Measurements from ENCODE around the gene SNRPA1.

The SNRPA1 gene

DNA sequence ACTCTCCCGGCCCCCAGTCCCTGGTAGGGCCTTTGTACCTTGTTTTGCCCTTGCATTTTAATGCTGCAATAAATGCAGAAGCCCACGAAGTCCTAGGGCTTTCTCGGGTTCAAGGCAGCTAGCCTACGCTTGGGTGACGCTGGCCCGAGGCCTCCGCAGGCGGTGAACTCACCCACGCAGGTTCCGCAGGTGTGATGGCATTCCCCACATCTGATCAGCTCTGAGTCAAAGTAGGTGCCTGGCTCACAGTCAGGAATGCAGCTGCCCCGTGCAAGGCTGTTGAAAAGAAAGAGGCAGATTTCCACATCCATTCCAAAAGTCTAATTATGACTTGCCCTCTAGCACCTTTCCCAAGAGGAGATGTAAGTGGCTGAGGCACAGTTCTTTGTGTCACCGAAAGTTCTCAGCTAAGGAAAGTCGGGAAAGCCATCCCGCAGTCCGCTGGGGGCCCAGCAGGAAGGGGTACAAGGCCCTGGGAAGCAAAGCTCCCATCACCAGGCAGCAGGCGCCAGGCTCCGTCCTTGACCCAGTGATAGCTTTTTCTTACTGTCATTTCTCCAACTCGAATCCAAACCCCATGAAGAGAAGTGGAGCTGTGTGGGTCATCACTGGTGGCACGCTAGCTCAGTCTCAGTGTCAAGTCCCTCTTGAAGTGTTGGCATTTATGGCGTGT lies 23.2 kb upstream of the SNRPA1 start:
- DNase-seq = no peak

DNA sequence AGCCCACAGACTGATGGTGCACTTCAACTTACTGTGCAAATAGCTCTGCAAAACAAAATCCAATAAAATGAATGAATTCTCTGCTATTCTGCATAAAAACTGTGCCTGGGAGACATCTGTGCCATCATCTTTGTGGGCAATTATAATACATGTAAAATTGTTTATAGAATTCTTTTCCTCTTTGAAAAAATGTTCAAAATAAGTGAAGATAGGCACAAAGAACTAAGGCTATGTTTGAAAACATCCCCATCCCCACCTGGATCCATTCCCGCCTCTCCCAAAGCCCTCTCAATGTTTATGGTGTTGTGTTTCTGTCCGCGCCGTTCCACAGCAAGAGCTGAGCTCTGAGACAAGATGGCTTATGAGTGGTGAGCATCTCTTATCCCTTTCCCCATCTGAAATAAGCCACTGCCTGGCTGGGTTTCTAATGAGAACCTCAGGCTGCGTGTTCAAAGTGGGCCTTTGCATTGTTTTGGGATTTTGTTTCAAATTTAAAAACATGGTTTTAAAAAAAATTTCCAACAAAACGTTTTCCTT lies 22.4 kb upstream of the SNRPA1 start:
- DNase-seq = no peak

DNA sequence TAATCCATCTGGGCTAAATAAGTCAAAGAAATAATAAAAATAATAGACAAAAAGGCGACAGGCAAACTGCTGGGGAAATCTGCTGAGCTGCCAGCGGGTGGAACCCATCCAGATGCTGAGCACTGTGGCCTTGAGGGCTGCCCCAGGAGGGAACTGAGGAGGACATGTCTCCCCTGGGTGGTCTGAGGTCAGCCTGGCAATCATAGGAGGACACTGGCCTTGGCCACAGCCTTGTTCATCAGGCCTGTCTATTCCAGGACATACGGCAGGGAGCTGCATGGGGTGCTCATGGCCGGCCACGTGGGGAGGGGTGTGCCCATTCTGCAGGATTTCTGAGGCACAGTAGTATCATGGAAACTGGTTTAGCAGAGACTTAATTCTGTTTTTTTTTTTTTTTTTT lies 21.5 kb upstream of the SNRPA1 start:
- DNase-seq = no peak

DNA sequence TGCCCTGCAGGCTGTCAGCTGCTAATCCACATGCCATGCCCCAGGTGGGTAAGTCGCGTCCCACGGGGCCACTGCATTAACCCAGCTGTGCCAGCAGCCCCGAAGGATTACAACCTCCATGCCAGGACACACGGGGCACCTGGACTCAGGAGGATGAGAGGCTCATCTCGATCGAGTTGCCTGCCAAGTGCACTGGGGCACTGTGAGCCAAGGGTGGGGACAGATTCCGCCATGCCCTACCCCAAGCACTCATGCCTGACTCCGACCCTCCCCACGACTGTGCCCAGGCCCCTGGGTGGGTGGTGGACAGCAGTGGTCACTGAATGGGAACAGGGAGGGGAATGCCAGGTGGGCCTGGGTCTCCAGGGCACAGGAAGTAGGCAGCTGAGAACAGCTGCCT lies 20.7 kb upstream of the SNRPA1 start:
- no peak for DNase-seq

DNA sequence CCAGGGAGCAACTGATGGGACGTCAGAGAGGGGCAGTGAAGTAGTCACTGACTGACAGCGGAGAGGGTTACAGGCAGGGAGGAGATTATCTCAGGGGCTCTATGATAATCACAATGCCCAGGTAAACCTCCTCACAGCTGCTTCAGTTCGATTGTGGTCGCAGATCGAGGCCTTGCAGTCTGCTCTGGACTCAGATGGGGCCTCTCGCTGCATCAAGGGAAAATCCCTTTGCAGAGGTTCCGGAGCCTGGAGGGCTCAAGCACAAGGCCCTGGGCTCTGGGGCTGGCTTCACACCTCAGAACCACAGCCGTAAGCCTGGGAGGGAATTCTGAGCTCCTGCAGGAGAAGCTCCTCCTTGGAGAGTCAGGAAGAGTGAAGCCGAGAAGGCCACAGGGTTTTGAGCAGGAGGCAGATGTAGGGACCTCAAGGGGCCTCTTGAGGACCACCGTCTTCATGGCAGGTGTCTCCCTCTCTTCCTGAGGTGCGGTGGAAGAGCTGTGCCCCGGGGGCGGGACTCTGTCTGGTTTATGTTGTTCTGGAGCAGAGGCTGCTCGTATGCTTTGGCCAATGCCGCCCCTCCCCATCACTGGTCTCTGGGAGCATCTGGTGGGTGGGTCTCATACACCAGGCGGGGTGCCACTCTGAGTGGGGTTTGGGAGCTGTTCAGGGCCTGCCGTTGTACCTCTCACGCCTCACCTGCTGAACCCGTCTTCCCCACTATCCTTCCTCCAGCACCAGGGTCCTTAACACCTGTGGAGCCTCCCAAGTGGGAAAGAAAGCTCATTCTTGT lies 19.5 kb upstream of the SNRPA1 start:
- DNase-seq = no peak

DNA sequence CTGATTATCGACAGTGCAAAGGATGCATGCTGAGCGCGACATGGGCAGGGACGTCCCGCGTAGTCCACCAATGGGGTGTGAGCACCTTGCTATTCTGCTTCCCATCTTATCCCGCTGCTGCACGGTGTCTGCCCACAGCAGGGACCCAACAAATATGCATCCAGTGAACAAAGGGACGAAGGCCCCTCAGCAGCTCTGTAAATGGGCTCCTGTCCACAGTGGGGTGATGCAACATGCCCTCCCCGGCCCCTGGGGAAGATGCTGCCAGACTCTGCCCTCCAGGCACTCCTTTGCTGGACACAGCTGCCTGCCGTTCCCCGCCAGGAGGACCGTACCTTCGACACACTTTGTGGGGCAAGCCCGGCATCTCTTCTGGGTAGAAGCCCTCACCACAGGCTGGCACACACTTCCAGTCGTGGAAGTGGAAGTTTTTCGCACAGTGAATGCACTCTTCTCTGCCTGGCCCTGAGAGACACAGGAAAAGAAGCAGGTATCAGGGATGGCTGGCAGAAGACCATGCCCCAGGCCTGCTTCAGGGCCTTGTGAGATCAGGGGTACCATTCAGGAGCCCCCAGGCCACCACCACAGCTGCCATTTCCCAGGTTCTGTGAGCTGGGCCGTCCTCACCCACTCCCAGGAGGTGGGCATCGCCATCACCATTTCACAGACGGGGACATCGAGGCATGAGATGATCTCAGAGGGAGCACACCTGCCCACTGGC lies 18.2 kb upstream of the SNRPA1 start:
- DNase-seq = no peak

DNA sequence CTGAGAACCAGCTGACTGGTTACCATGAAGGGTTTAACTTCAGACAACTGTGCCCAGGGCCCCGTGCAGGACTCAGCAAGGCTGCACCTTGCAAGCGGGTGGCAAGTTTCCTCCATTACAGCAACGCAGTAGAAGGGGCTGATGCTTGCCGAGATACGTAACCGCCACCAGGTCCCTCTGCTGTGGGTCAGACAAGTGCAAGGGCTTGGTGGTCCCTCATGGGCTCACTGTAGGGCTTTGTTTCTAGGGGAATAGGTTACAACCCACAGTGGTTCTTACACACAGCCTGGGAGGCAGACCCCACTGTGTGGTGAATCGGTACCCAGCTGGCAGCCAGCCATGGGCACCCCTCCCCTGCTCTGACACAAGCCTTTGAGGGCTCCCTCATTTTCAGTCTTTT lies 15.5 kb upstream of the SNRPA1 start:
- DNase-seq = no peak

DNA sequence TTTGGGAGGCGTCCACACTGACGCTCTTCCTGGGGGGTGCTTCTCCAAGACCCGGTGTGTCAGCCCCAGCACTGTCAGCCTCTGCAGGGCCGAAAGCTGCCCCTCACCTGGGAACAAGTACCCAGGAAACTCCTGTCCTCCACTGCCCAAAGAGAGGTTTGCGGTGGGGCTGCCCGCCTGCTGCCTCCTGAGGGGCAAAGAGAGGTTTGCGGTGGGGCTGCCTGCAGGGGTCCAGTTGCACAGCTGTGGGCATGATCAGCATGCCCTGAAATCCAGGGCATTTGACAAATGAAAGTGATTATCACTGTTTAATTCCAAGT lies 15.1 kb upstream of the SNRPA1 start:
- no peak for DNase-seq

DNA sequence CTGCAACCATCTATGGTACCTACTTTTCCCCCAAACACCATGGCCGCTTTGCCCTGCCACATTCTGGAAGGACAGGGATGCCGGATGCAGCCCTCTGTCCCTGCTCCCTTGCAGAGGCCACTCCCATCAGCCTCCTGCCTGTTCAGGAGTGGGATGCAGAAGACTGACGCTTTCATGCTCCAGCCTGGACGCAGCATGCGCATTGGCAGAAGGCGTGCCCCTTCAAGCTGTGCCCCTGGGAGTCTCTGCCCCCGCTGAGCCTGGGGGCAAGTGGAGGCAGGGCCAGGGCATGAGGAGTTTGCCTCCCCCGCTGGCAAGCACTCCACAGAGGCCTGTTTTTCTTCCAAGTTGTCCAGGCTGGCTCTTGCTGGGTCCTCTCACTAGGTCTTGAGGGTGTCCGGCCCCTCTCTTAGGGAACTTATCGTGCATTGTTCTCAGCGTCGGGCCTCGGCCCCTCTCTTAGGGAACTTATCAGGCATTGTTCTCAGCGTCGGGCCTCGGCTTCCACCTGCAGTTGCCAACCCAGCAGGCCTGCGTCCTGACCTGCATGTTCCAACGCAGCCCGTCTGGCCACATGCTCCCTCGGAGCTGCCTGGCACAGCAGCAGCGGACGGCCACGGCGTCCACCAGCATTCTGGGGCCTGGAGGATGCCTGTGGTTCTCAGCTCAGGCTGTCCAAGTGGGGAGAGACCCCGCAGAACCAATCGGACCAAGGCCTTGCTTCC lies 14.6 kb upstream of the SNRPA1 start:
- DNase-seq = no peak

DNA sequence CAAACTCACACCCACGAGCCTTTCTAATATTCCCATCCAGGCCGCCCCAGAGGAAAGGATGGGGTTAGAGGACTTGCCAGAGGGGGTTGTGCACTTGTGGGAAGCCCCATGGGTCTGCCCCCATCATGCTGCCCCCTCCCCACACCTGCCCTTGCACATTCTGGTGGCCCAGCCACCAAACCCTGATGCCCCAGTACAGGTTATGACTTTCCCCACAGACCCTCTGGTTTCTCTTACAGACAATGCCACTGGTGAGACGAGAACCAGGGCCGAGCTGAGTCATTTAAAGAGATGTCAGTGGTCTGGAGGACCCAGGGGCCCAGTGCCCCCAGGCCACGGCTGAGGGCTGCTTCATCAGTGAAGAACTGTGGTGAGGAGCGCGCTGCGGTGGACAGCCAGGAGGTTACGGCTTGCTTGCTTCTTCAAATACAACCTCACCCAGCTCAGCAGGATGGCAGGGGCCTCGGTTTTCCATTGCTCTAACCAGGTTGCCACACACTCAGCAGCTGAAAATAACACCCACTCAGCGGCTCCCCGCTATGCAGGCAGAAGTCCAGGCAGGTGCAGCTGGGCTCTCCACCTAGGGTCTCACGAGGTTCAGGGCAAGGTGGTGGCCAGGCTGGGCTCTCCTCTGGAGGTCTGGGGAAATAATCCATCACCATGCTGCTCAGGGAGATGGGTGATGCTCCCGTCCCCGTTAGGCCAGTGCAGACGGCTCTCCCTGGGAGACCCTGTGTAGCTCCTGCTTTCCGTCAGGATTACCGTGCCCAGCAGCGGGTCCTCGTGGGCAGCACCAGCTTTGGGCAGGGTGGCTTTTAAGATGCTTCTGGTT lies 13.8 kb upstream of the SNRPA1 start:
- DNase-seq = no peak

DNA sequence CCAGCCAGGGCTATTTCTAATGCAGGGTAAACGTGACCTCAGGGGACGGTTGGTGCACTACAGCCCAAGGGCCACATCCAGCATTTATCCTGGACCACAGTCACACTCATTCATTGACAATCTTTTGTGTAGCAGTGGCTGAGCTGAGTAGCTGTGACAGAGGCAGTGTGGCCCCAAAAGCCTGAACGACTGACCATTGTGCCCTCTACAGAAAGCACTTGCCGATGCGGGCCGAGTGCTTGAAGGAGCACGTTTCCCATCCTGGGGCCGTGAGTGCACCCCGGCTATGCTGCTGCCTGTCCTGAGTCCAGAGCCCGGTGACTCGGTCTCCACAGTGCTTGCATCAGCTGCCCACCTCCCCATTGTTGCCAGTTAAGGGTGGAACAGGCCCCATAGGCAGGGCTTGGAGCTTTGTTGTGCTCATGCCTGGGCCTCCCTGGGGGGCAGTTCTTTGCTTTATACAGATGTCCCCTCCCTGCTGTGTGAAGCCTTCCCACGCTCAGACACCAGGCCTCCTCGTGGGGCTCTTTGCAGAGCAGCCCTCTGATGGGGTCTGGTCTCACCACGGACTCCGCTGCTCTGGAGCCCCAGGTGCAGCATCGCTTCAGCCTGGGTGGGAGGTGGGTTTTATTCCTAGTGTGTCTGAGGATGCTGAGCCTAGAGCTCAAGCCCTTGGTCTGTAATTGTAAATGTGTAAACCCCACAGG lies 13.0 kb upstream of the SNRPA1 start:
- DNase-seq = no peak

DNA sequence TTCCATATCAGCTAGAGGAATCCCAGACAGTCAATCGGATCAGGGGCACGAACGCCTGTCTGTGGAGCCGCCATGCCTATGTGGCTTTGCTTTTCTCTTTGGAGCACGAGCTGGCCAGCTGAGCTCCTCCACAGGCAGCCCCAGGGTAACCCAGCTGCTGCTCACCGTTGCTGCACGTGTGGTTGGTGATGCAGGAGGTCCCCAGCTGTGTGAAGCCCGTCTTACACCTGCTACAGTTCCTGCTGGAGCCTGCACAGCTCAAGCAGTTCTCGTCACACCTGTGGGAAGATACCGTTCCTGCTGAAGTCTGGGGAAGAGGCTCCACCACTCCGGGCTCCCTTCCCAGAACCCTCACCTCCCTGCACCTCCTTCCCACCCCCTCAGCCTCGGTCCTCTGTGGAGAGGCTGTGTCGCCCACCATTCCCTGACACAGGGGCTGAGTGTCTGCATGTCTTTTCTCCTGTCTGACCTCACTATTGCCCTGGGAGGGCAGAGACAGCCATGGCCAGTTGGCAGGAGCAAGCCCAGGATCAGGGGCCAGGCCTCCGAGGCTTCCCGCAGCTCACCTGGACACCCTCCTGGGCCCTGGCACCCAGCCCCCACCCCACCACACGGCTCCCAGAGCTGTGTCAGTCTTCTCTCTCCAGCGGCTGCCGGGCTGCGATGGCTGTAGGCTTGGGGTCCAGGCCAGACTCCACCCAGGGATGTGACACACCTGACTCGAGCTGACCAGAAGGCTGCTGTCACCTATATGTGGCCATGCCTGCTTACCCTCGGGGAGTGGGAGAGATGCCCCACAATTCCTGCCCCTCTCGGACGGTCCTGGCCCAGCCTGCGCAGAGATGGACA lies 12.2 kb upstream of the SNRPA1 start:
- DNase-seq = no peak

DNA sequence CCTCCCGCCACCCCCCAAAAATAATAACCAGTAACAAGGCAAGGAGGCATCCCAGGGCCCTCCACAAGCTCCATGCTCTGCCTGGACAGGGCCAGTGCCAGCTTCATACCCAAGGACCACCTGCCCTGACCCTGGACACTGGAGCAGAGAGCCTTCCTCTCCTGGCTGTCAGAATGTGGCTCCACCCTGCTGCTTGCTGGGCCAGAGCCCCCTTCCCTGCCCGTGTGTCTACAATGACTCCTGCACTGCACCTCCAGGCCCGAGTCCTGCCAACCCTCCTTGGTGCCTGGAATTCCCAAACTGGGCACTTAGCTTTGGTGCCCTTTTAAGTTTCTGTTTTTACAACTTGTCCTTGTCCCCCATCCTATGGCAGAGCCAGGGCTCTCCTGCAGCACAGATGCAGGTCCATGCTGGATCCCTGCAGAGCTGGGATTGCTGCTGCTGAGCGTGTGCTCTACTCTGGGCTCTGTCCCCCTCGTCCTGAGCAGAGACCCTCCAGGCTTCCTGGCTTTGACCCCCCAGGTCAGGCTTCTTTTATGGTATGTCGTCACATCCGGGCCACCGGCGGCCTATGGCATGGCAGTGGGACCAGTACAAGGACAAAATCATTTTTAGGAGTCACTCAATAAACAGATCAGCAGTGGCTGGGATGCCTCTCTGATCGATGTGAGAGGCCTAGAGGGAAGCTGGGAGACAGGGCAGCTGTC lies 11.4 kb upstream of the SNRPA1 start:
- DNase-seq = no peak

DNA sequence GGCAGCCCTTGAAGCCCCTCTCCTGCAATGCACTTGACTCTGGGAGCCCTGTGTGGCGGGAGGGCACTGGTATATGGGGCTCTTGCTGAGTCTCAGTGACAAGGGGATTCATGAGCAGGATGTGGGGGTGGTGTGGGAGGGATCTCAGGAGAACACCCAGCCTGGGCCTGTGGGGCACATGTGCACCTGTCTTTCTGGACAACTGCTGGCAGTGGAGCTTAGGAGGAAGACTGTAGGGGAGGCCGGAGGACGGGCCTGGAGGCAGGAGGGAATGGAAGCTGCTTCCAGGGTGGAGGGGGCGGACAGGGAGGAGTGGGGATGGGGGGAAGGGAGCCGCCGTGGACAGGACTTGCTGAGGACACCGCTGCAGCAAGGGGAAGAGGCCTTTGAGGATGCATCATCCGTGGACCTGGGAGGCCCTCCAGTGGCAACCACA lies 10.8 kb upstream of the SNRPA1 start:
- no peak for DNase-seq

DNA sequence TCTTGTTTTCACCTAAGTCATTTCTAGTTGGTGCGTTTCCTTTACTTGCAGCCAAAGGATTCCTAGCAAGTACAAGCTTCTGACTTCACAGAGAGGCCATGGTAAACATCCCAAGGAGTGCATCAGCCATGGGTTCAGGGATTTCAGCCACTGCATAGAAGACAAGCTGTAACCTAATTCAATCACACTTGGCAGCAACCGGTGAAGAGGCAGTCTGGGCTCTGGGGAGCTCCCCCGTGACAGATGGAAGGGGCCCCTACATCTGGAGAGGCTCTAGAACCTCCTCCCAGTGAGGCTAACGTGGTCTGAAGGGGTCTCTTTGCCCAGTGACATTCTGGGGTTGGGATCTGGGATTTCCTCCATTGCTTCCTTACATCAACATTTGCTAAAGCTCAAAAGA lies 8.4 kb upstream of the SNRPA1 start:
- DNase-seq = no peak

DNA sequence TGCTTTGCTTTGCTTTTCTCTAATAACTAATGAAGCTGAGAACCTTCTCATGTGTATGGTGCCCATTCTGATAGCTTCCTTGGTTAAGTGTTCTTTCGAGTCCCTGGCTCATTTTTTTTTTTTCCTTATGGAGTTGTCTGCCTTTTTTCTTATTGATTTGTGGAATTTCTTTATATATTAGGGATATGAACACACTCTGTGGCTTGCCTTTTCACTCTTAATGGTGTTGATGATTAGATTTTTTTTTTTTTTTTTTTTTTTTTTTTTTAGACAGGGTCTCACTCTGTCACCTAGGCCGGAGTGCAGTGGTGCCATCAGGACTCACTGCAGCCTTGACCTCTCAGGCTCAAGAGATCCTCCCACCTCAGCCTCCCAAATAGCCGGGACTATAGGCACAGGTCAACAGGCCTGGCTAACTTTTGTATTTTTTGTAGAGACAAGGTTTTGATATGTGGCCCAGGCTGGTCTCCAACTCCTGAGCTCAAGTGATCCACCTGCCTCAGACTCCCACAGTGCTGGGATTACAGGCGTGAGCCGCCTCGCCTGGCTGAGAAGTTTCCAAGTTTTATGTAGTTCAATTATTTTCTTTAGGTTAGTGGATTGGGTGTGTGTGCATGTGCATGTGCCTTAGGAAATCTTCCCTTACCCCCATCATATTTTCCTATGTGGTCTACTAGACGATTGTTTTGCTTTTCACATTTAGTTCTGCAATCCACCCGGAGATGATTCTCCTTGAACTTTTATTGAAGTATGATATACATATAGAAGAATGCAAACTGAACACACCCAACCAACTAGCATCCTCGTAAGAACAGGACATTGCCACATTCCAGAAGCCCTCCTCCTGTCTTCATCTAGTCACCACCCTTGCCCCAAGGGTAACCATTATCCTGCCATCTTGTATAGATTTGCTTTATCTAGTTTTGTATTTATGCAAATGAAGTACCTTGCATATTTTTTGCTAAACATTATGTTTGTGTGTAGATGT lies 1.7 kb upstream of the SNRPA1 start:
- no peak for DNase-seq

DNA sequence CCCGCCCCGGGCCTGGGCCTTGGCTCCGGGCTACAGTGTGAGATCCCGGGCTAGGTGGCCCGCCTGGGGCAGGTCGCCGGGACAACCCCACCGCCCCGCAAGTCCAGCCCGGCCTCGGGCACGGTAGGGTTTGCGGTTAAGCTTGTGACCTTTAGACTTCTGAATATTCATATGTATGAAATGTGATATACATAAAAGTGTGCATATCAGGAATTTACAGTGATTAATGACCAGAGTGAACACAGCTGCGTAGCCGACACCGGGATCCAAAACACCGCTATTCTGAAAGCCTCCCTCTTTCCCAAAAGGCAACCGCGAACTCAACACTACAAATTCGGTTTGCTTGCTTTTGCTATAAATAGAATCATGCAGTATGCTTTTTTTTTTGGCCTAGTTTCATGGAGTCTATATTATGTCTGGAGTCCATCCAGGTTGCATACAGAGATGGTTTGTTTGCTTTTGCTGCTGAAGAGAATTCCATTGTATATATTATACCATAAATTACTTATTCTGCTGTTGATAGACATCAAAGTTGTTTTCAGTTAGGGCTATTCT lies 636 bp upstream of the SNRPA1 start:
- no peak for DNase-seq

DNA sequence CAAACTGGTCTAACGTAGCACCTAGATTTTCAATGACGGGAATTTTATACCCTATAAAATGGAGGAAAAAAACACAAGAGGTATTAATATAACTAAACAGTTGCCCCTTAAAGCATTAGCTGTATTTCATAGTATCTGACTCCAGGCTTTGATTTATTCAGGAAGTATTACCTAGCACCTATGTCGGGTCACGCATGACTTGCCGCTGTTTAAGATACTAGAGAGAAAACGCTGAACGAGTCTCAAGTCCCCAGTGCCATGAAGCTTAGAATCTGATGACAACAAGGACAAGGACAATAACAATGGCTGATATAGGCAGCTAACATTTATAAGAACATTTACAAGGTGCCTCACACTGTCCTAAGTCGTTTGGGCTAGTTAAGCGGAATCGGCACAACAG lies 1.9 kb downstream of the SNRPA1 start:
- DNase-seq = no peak

All from kidney glomerular epithelial cell (primary cell).